ENCODE results near the gene POLR1G. TPM values are rescaled to one million over a fixed set of nuclear protein-coding genes. Genes with fewer than 3 reads are reported as not detected.

Gene POLR1G
- total and polyA plus RNA-seq, 2 experiments from 2014 or later = 33.0 to 85.9 TPM

GRCh38 chr19:45408830-45409556, 2.5 kb downstream of the POLR1G start (continued):
- TF ChIP-seq ZNF462 (CRISPR knock-in tag; IDR thresholded peaks at IDR 0.05) = no peak
- TF ChIP-seq JUNB (IDR thresholded peaks at IDR 0.05; ENCODE audit: unreplicated experiment) = no peak
- no peak for TF ChIP-seq NANOG (IDR thresholded peaks at IDR 0.05; ENCODE audit: borderline replicate concordance)
- TF ChIP-seq EZH2phosphoT487 (IDR thresholded peaks at IDR 0.05; ENCODE audit: unreplicated experiment) = no peak

- Mint-ChIP-seq H3K36me3 (ENCODE audit: low read depth) (peaks cover 55% of the 10 kb centered on the region), H3K27ac (no peak overlapping the region), H3K27me3 (ENCODE audit: insufficient read depth, low read depth, poor library complexity) (peaks cover 26% of the 10 kb centered on the region), H3K4me1 (peaks cover 4% of the 10 kb centered on the region; the same call in 2 of the 3 replicates), H3K4me3 (no peak overlapping the region; the same call in 2 of the 3 replicates), H3K9me3 (no peaks in the 10 kb centered on the region; the same call in 2 of the 3 replicates)
- H3K79me2 ChIP-seq (replicated peaks; ENCODE audit: insufficient read depth) = peaks cover 13% of the 10 kb centered on the region
- no peak for ATAC-seq
- H4K20me1 ChIP-seq (replicated peaks; ENCODE audit: insufficient read depth) = no peaks in the 10 kb centered on the region; the same call in 1 of the 2 replicates
- H3K4me1 ChIP-seq (ENCODE audit: insufficient read depth) = peaks cover 4% of the 10 kb centered on the region
- H3K36me3 ChIP-seq (ENCODE audit: insufficient read depth) = no peaks in the 10 kb centered on the region
- no peak overlapping the region for H3K4me3 ChIP-seq
- no peak overlapping the region for H2AFZ ChIP-seq
- DNase-seq (ENCODE audit: low spot score) = no peak
- H3K27ac ChIP-seq (ENCODE audit: low read depth) = no peak overlapping the region
- 0 out of 2 replicates have a peak, but pooled peaks cover 14% of the 10 kb centered on the region for H3F3A ChIP-seq (replicated peaks; ENCODE audit: low read depth)
- no peak overlapping the region for H3K4me2 ChIP-seq
- no peaks in the 10 kb centered on the region for H3K27me3 ChIP-seq (ENCODE audit: insufficient read depth)
- no peaks in the 10 kb centered on the region for H3K9me2 ChIP-seq (ENCODE audit: insufficient read depth)
- TF ChIP-seq EZH2phosphoT487 (IDR thresholded peaks at IDR 0.05; ENCODE audit: unreplicated experiment) = no peak
- no peak for TF ChIP-seq CTCF (conservative IDR thresholded peaks at IDR 0.05; ENCODE audit: low read depth in 2 of 2)
- no peak for TF ChIP-seq NANOG (IDR thresholded peaks at IDR 0.05; ENCODE audit: borderline replicate concordance)
- TF ChIP-seq ZNF114 (CRISPR knock-in tag; IDR thresholded peaks at IDR 0.05) = no peak
- TF ChIP-seq POLR2AphosphoS5 (IDR thresholded peaks at IDR 0.05; ENCODE audit: low read depth) = no peak
- TF ChIP-seq JUNB (IDR thresholded peaks at IDR 0.05; ENCODE audit: unreplicated experiment) = no peak
- TF ChIP-seq REST (IDR thresholded peaks at IDR 0.05; ENCODE audit: unreplicated experiment) = no peak
These were observed 3.1 kb downstream of the POLR1G start for GRCh38 chr19:45409557-45409920.
